ENCODE measurements around the gene FAM107A. TPM values are rescaled to one million over a fixed set of nuclear protein-coding genes. Genes with fewer than 3 reads are reported as not detected.
A peak's percentile ranks its signal among the peaks of the same experiment; 100 is the strongest.

Gene FAM107A
- total and polyA plus RNA-seq, 4 donors: 3.8 to 23.6 (median 7.9) TPM

- WGBS, 2 donors: 88 to 89% methylated on average over 9 of the region's 9 CpGs
- Histone ChIP-seq H3K36me3 (ENCODE audit: control insufficient read depth in 1 of 2, insufficient read depth in 2 of 2, low read length in 1 of 2) (no peaks in the 10 kb centered on the region), H3K27ac (ENCODE audit: low read depth in 1 of 2, low read length in 2 of 2) (no peak overlapping the region), H3K9me3 (ENCODE audit: control insufficient read depth, low read length) (no peaks in the 10 kb centered on the region), H3K4me1 (ENCODE audit: control insufficient read depth in 1 of 2, insufficient read depth in 2 of 2, low read length in 2 of 2) (no peaks in the 10 kb centered on the region), H3K27me3 (ENCODE audit: control insufficient read depth in 1 of 2, insufficient read depth in 2 of 2, low read length in 1 of 2) (no peaks in the 10 kb centered on the region), H3K4me3 (ENCODE audit: low read length in 2 of 2) (no peak overlapping the region)
- intact Hi-C loops (cut with DNase I): no loop called here
- ATAC-seq (ENCODE audit: low FRiP score) (no peak), DNase-seq (no peak)
These were observed 10.6 kb downstream of the FAM107A start for GRCh38 chr3:58566398-58567250.

- H3K9me3 ChIP-seq (ENCODE audit: control insufficient read depth, low read length): no peaks in the 10 kb centered on the region
- ATAC-seq (ENCODE audit: low FRiP score) (no peak), DNase-seq (no peak)
- H3K27me3 ChIP-seq (ENCODE audit: control insufficient read depth in 1 of 2, insufficient read depth in 2 of 2, low read length in 1 of 2): no peaks in the 10 kb centered on the region
- intact Hi-C loops (cut with DNase I): no loop called here
- no peaks in the 10 kb centered on the region for H3K36me3 ChIP-seq (ENCODE audit: control insufficient read depth in 1 of 2, insufficient read depth in 2 of 2, low read length in 1 of 2)
- H3K4me1 ChIP-seq (ENCODE audit: control insufficient read depth in 1 of 2, insufficient read depth in 2 of 2, low read length in 2 of 2): no peaks in the 10 kb centered on the region
- 91 to 95% methylated on average over 12 of the region's 12 CpGs for WGBS, 2 donors
- no peak overlapping the region for H3K27ac ChIP-seq (ENCODE audit: low read depth in 1 of 2, low read length in 2 of 2)
- H3K4me3 ChIP-seq (ENCODE audit: low read length in 2 of 2): no peak overlapping the region
These were observed 11.4 kb downstream of the FAM107A start for GRCh38 chr3:58565621-58566397.

GRCh38 chr3:58564456-58565160, 12.6 kb downstream of the FAM107A start:
- no peaks in the 10 kb centered on the region for H3K9me3 ChIP-seq (ENCODE audit: control insufficient read depth, low read length)
- intact Hi-C loops (cut with DNase I): no loop called here
- no peak overlapping the region for H3K27ac ChIP-seq (ENCODE audit: low read depth in 1 of 2, low read length in 2 of 2)
- no peak for DNase-seq
- H3K27me3 ChIP-seq (ENCODE audit: control insufficient read depth in 1 of 2, insufficient read depth in 2 of 2, low read length in 1 of 2): no peaks in the 10 kb centered on the region
- WGBS, 2 donors: 58 to 59% methylated on average over 13 of the region's 13 CpGs
- no peaks in the 10 kb centered on the region for H3K36me3 ChIP-seq (ENCODE audit: control insufficient read depth in 1 of 2, insufficient read depth in 2 of 2, low read length in 1 of 2)
- H3K4me1 ChIP-seq (ENCODE audit: control insufficient read depth in 1 of 2, insufficient read depth in 2 of 2, low read length in 2 of 2): no peaks in the 10 kb centered on the region
- no peak overlapping the region for H3K4me3 ChIP-seq (ENCODE audit: low read length in 2 of 2)
- ATAC-seq (ENCODE audit: low FRiP score): no peak

GRCh38 chr3:58564054-58564453, 13.1 kb downstream of the FAM107A start:
- H3K9me3 ChIP-seq (ENCODE audit: control insufficient read depth, low read length): no peaks in the 10 kb centered on the region
- H3K36me3 ChIP-seq (ENCODE audit: control insufficient read depth in 1 of 2, insufficient read depth in 2 of 2, low read length in 1 of 2): no peaks in the 10 kb centered on the region
- ATAC-seq (ENCODE audit: low FRiP score): no peak
- H3K27me3 ChIP-seq (ENCODE audit: control insufficient read depth in 1 of 2, insufficient read depth in 2 of 2, low read length in 1 of 2): no peaks in the 10 kb centered on the region
- 98 to 100% methylated on average over 1 of the region's 1 CpG for WGBS, 2 donors
- no peak overlapping the region for H3K27ac ChIP-seq (ENCODE audit: low read depth in 1 of 2, low read length in 2 of 2)
- H3K4me3 ChIP-seq (ENCODE audit: low read length in 2 of 2): no peak overlapping the region
- no peaks in the 10 kb centered on the region for H3K4me1 ChIP-seq (ENCODE audit: control insufficient read depth in 1 of 2, insufficient read depth in 2 of 2, low read length in 2 of 2)
- intact Hi-C loops (cut with DNase I): no loop called here
- DNase-seq: no peak

- 85 to 93% methylated on average over 6 of the region's 6 CpGs for WGBS, 2 donors
- no peaks in the 10 kb centered on the region for H3K36me3 ChIP-seq (ENCODE audit: control insufficient read depth in 1 of 2, insufficient read depth in 2 of 2, low read length in 1 of 2)
- no peak overlapping the region for H3K27ac ChIP-seq (ENCODE audit: low read depth in 1 of 2, low read length in 2 of 2)
- intact Hi-C loops (cut with DNase I): no loop called here
- no peak for ATAC-seq (ENCODE audit: low FRiP score)
- H3K9me3 ChIP-seq (ENCODE audit: control insufficient read depth, low read length): no peaks in the 10 kb centered on the region
- peak in 1 of 2 donors; percentile 41 for DNase-seq
- H3K4me3 ChIP-seq (ENCODE audit: low read length in 2 of 2): no peak overlapping the region
- no peaks in the 10 kb centered on the region for H3K27me3 ChIP-seq (ENCODE audit: control insufficient read depth in 1 of 2, insufficient read depth in 2 of 2, low read length in 1 of 2)
- H3K4me1 ChIP-seq (ENCODE audit: control insufficient read depth in 1 of 2, insufficient read depth in 2 of 2, low read length in 2 of 2): no peaks in the 10 kb centered on the region
These were observed 13.7 kb downstream of the FAM107A start for GRCh38 chr3:58563386-58564035.

GRCh38 chr3:58562498-58562897, 14.7 kb downstream of the FAM107A start:
- Histone ChIP-seq H3K9me3 (ENCODE audit: control insufficient read depth, low read length) (no peaks in the 10 kb centered on the region), H3K27ac (ENCODE audit: low read depth in 1 of 2, low read length in 2 of 2) (no peak overlapping the region), H3K4me3 (ENCODE audit: low read length in 2 of 2) (no peak overlapping the region), H3K4me1 (ENCODE audit: control insufficient read depth in 1 of 2, insufficient read depth in 2 of 2, low read length in 2 of 2) (no peaks in the 10 kb centered on the region), H3K27me3 (ENCODE audit: control insufficient read depth in 1 of 2, insufficient read depth in 2 of 2, low read length in 1 of 2) (no peaks in the 10 kb centered on the region), H3K36me3 (ENCODE audit: control insufficient read depth in 1 of 2, insufficient read depth in 2 of 2, low read length in 1 of 2) (no peaks in the 10 kb centered on the region)
- no peak for ATAC-seq (ENCODE audit: low FRiP score)
- DNase-seq: no peak
- 90 to 92% methylated on average over 4 of the region's 4 CpGs for WGBS, 2 donors
- intact Hi-C loops (cut with DNase I): no loop called here

GRCh38 chr3:58560771-58561311, 16.4 kb downstream of the FAM107A start:
- Histone ChIP-seq H3K9me3 (ENCODE audit: control insufficient read depth, low read length) (no peaks in the 10 kb centered on the region), H3K27ac (ENCODE audit: low read depth in 1 of 2, low read length in 2 of 2) (no peak overlapping the region), H3K4me3 (ENCODE audit: low read length in 2 of 2) (no peak overlapping the region), H3K27me3 (ENCODE audit: control insufficient read depth in 1 of 2, insufficient read depth in 2 of 2, low read length in 1 of 2) (no peaks in the 10 kb centered on the region), H3K36me3 (ENCODE audit: control insufficient read depth in 1 of 2, insufficient read depth in 2 of 2, low read length in 1 of 2) (no peaks in the 10 kb centered on the region), H3K4me1 (ENCODE audit: control insufficient read depth in 1 of 2, insufficient read depth in 2 of 2, low read length in 2 of 2) (no peaks in the 10 kb centered on the region)
- intact Hi-C loops (cut with DNase I): no loop called here
- DNase-seq (no peak), ATAC-seq (ENCODE audit: low FRiP score) (no peak)
- 62 to 67% methylated on average over 12 of the region's 12 CpGs for WGBS, 2 donors

- ATAC-seq (ENCODE audit: low FRiP score) (no peak), DNase-seq (no peak)
- Histone ChIP-seq H3K4me3 (ENCODE audit: low read length in 2 of 2) (no peak overlapping the region), H3K27ac (ENCODE audit: low read depth in 1 of 2, low read length in 2 of 2) (no peak overlapping the region), H3K9me3 (ENCODE audit: control insufficient read depth, low read length) (no peaks in the 10 kb centered on the region), H3K27me3 (ENCODE audit: control insufficient read depth in 1 of 2, insufficient read depth in 2 of 2, low read length in 1 of 2) (no peaks in the 10 kb centered on the region), H3K4me1 (ENCODE audit: control insufficient read depth in 1 of 2, insufficient read depth in 2 of 2, low read length in 2 of 2) (no peaks in the 10 kb centered on the region), H3K36me3 (ENCODE audit: control insufficient read depth in 1 of 2, insufficient read depth in 2 of 2, low read length in 1 of 2) (no peaks in the 10 kb centered on the region)
- intact Hi-C loops (cut with DNase I): no loop called here
- 95 to 96% methylated on average over 5 of the region's 5 CpGs for WGBS, 2 donors
These were observed 17.6 kb downstream of the FAM107A start for GRCh38 chr3:58559586-58559985.

All from aorta (tissue), 5 donors.